NCI-H226 (cell line): Measurements from ENCODE around the gene ADCK1.

Experiments used
- DNase-seq: peaks from one replicate; pipeline ENCODE4 v3.0.0-alpha.2; 2015

ADCK1 gene

DNA sequence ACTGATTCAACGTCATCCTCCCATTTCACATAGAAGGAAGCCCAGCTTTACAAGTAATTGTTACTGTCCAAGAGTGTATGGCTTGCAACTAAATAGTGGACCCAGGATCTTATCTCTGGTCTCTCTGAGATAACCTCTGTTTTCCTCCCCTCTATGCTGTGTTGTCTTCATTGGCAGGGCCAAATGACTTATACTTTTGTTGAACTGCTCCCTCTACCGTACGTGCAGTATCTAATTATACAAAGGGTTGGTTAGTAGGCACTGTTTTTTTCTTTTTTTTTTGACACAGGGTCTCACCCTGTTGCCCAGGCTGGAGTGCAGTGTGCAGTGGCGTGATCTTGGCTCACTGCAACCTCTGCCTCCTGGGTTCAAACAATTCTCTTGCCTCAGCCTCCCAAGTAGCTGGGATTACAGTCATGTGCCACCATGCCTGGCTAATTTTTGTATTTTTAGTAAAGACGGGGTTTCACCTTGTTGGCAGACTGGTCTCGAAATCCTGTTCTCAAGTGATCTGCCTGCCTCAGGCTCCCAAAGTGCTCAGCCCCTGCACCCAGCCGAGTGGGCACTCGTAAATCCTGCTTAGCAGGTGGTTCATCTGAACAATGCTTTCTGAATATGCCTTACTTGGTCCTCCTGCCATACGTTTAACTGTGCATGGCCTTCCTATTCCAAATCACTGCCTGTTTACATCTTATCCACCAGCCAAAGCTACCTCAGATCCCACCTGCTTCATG is 162.1 kb downstream of the ADCK1 start:
- no peak for DNase-seq

DNA sequence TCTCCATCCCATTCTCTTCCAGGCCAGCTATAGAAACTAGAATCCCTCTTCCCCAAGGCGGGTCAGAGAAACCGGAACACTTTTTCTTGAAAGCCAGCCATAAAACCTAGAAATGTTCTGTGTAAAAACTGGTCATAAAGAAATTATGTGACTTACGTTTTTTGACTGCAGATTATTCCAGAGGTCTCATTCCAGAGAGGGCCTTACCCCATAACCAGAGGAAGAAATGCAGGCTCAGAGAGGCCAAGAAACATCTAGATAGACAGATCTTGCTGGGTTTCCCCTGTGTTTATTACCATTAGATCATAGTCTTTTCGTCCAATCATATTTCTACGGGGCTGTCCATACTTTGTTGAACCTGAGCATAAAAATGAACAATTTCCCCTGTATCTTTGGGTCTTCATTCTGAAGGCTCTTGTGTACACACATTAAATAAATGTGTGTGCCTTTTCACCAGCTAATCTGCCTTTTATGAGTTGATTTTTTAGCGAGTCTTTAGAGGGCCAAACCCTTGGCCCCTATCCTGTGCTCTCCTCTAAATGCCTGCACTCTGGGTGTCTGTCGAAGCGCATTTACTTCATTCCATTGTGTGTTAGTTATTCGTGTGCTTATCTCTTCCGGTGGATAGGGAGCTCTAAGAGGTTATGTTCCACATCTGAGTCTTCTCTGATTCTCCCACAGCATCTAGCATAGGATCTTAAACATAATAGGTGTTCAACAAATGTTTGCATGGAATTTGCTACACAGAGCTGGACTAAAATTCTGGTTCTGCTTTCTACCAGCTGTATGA is 163.0 kb downstream of the ADCK1 start:
- peak; percentile 26 for DNase-seq

DNA sequence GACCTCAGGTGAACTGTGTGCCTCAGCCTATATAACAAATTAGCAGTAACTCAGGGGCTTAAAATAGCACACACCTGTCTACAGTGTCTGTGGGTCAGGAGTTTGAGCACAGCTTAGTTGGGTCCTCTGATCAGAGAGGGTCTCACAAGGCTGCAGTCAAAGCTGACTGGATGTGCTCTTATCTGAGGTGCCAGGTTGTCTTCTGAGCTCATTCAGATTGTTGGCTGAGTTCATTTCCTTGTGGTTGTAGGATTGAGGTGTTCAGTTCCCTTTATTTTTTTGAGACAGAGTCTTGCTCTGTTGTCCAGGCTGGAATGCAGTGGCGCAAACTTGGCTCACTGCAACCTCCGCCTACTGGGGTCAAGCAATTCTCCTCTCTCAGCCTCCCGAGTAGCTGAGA is 164.7 kb downstream of the ADCK1 start:
- no peak for DNase-seq

DNA sequence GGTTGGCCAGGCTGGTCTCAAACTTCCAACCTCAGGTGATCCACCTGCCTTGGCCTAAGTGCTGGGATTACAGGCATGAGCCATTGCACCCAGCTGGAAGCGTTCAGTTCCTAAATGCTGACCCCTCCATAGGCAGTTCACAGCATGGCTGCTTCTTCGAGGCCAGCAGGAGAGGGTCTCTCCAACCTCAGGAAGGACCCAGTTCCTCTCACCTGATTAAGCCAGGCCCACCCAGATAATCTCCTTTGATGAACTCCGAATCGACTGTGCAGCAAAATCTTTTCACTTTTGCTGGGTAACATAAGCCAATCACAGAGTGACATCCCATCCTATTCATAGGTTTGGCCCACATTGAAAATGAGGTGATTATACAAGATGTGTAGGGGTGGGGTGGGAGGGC is 165.1 kb downstream of the ADCK1 start:
- DNase-seq = no peak

DNA sequence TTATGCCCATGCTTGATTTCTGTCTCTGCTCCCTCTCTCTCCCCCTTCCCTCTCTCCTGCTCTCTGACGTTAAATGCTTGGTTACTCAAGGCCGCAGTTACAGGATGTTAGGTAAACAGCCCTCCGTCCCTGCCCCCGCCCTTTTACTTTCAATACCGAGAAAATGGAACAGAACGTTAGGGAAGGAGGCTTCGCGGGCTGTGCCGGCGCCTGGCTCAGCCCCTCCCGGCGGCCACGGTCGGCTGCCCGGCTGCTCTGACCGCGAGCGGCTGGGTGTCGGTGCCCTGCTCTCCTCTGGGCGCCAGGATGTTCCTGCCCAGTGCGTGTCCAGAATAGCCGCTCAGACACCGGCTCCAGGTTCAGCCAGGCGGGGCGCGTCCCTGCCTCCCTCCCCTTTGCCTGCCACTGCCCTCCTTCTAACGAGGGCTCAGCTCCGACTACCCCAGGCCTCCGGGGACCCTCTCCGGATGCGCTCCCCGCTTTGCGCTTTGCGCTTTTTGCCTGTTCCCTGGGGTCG is 166.1 kb downstream of the ADCK1 start:
- DNase-seq = no peak

DNA sequence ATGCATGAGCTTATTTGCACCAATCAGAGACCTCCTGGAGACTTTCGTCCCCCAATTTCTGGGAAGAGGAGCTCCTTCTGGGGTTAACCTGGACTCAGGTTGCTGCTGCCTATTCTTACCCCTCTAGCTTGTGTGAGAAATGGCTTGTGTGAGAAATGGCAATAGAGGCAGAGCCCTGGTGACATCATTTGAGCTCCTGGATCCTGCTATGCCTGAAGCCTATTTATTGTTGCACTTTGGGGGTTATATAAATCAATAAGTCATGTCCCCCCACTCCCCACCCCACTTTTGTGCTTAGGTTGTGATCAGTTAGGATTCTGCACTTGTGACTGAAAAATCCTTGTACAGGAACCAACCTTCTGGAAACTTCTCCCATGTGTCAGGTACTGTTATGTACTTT is 167.2 kb downstream of the ADCK1 start:
- no peak for DNase-seq

DNA sequence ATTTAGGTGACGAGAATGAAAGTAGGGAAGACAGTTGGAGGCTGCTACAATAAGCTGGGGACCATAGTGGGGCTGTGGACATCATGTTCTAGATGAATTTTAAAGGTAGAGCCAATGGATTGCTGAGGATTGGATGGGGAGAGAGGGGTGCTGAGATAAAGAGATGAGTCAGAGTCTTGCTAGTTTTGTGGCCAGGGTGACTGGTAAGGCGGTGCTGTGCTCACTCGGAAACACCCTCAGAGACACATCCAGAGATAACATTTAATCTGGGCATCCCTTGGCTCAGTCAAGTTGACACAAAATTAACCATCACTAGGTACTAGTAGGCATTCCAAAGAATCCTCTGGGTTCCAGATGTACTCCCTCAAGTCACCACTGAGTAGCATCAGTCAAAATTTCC is 170.7 kb downstream of the ADCK1 start:
- no peak for DNase-seq

DNA sequence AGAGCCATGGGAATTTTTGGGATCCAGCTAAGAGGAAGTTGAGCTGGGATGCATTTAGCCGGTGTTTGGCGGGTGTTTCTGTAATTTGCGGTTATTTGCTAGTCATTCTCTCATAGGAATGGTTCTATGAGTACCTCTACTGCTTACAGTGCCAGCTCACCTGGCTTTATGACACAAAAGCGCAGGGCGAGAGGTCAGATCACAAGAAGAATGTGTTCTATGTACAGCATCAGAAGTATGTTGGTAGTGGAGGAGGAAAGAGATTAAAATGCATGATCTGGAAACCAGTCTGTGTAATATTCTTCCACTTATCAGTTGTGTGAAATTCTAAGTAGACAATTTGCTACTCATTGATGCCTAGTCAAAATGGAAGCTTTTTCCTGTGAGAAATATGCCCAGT is 173.3 kb downstream of the ADCK1 start:
- no peak for DNase-seq

DNA sequence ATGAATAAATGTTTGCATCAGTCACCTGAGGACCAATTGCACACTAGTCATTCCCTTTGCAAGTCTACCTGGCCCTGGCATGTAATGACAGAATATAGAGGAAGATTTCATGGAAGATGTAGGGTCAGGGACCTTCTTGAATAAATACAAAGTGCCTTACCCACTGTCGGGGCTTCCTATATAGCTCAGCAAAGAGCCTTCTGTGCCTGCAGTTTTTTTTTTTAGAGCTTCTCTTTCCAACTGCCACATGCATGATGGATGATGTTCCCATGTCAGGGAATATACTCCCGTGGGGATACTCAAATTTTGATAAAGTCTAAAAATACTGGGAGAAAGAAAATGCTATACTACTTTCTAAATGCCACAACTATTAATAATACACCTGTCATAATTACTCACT is 176.7 kb downstream of the ADCK1 start:
- no peak for DNase-seq

DNA sequence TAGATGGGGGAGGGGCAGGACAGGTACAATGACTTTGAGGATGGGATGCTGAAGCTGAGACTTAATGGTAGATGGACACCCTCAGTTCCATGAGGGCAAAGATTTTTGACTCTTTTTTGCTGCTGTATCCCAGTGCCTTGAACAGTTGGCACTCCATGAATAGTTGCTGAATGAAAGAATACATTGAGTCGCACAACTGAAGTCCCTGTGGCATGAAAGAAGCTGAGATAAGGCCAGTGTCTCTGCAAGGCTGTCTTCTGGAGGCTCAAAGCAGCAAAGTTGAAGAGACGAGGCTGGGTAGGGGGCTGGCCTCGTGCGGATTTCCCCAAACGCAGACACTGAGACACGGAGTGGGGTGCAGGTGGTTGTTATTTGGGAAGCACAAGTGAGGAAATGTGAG is 179.3 kb downstream of the ADCK1 start:
- no peak for DNase-seq

DNA sequence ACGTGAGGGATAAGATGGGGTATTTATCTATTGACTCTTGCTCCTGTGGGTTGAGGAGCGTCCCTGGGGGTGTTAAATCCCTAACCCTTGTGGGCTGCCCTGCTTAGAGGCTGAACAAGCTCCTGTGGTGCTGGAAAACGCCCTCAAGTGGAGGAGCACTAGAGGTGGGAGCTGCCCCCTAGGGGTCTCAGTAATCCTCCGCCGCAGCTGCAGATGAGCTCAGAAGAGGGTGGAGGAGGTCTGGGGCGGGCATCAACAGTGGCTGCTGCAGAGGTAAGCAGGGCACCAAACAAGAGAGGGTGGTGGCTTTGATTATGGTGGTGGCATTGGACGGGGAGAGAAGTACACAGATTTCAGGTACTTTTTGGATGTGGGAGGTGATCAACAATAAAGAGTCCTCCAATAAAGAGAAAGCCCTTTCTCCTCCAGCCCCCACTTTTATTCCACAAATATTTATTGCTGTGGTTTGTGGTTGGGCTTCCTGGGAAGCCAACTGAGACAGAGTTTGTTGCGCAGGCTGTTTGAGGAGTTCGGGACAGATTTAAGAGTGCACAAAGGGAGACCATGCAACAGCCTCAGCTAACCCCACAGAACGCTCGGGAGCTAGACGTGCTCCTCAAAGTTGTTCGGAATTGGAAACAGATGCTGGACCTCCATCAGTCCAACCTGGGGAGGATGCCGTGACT is 179.9 kb downstream of the ADCK1 start:
- no peak for DNase-seq

DNA sequence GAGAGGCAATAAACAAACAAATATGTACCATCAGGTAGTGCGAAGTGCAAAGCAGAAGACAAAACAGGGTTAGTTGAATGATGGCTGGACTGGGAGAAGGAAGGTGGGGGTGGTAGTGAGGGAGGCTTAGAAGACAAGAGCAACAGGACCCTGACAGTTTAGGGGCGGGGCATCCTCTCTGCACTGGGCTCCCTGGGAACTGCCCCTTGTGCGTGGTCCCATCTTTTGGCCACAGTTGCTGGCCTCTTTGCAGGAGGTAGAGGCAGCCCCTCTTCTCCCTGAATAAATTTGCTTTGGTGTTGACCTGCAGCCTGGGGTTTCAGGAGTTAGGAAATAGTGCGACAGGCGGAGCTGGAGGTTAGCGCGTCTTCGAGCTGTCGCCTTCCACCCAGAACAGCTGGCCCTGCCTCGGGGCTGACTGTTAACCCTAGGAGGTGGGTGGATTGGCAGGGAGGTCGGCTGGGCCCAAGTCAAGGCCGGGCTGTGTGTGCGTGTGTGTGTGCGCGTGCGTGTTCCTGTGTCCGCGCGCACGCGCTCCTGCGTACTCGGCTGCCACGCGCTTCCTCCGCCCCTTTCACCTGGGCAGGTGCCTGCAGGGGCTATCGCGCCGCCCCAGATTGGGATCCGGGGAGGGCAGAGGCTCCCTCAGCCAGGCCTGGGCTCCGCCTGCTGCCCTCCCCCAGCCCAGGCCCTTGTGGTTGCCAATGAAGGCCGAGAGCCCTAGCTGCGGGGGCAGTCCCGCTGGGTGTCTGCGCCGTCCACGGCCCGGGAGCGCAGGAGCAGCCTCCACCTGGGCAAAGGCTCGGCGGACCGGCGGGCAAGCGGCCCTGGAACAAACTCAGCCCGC is 180.8 kb downstream of the ADCK1 start:
- no peak for DNase-seq
